ENCODE data around the gene LMNB1.

DNA sequence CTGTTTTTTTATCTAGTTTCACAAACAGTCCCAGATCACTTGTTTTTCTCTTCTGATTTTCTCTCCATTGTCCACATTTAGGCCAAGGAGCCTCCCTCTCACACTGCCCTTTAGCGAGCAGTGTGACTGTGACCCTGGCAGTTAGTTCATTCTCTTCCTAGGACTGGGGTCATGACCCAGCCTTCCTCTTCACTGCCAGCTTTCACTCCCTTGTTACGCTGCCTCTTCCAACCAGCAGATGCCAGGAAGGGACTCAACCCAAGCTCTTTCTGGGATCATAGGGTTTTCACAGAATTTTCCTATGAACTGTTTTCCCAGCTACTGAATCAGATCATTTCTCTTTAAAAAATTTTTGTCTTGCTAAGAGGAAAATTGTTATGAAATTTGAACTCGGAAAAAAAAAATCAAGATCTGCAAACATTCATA, 70.9 kb downstream of the LMNB1 start:
- TF ChIP-seq POLR2A (IDR thresholded peaks at IDR 0.05; ENCODE audit: borderline replicate concordance, extremely low read depth, insufficient read depth, insufficient read length) (no peak), EZH2 (IDR thresholded peaks at IDR 0.05) (no peak), RAD21 (IDR thresholded peaks at IDR 0.05; ENCODE audit: low read depth) (no peak), POLR2AphosphoS5 (IDR thresholded peaks at IDR 0.05; ENCODE audit: low read depth, low read length) (no peak), ZNF274 (IDR thresholded peaks at IDR 0.05; ENCODE audit: low read depth, low read length) (no peak), FOSL1 (IDR thresholded peaks at IDR 0.05; ENCODE audit: low read depth) (no peak)
- TF ChIP-seq, protein P1, sequence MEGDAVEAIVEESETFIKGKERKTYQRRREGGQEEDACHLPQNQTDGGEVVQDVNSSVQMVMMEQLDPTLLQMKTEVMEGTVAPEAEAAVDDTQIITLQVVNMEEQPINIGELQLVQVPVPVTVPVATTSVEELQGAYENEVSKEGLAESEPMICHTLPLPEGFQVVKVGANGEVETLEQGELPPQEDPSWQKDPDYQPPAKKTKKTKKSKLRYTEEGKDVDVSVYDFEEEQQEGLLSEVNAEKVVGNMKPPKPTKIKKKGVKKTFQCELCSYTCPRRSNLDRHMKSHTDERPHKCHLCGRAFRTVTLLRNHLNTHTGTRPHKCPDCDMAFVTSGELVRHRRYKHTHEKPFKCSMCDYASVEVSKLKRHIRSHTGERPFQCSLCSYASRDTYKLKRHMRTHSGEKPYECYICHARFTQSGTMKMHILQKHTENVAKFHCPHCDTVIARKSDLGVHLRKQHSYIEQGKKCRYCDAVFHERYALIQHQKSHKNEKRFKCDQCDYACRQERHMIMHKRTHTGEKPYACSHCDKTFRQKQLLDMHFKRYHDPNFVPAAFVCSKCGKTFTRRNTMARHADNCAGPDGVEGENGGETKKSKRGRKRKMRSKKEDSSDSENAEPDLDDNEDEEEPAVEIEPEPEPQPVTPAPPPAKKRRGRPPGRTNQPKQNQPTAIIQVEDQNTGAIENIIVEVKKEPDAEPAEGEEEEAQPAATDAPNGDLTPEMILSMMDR (IDR thresholded peaks at IDR 0.05 in 2 of 3, conservative IDR thresholded peaks at IDR 0.05 in 1 of 3; ENCODE audit: borderline replicate concordance in 1 of 3, insufficient read depth in 1 of 3, low read depth in 2 of 3, low read length in 2 of 3), result no peak
- TF ChIP-seq, protein P2, sequence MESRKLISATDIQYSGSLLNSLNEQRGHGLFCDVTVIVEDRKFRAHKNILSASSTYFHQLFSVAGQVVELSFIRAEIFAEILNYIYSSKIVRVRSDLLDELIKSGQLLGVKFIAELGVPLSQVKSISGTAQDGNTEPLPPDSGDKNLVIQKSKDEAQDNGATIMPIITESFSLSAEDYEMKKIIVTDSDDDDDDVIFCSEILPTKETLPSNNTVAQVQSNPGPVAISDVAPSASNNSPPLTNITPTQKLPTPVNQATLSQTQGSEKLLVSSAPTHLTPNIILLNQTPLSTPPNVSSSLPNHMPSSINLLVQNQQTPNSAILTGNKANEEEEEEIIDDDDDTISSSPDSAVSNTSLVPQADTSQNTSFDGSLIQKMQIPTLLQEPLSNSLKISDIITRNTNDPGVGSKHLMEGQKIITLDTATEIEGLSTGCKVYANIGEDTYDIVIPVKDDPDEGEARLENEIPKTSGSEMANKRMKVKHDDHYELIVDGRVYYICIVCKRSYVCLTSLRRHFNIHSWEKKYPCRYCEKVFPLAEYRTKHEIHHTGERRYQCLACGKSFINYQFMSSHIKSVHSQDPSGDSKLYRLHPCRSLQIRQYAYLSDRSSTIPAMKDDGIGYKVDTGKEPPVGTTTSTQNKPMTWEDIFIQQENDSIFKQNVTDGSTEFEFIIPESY (IDR thresholded peaks at IDR 0.05; ENCODE audit: extremely low read depth, insufficient replicate concordance, low read length), result no peak
- TF ChIP-seq, protein P3, sequence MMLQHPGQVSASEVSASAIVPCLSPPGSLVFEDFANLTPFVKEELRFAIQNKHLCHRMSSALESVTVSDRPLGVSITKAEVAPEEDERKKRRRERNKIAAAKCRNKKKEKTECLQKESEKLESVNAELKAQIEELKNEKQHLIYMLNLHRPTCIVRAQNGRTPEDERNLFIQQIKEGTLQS (IDR thresholded peaks at IDR 0.05), result no peak
